Mucosa of descending colon (tissue), 3 donors: ENCODE data around the gene MGAT5. TPM values are rescaled to one million over a fixed set of nuclear protein-coding genes. Genes with fewer than 3 reads are reported as not detected.

ENCODE experiments used
- ATAC-seq: fragments of 200-7000 bp; cut with Tn5 transposase; one replicate; pipeline ENCODE4 v1.9.1; 2020; ENCODE audit warnings: mild to moderate bottlenecking, moderate library complexity
- DNase-seq, 3 donors: peaks; one replicate each; pipeline ENCODE4 v3.0.0-alpha.2; 2020
- H3K36me3 ChIP-seq: fragments of 200-600 bp; one replicate; pipeline ENCODE4 v1.8.0; 2021; ENCODE audit warnings: low read depth, mild to moderate bottlenecking
- H3K4me1 ChIP-seq: fragments of 200-600 bp; one replicate; pipeline ENCODE4 v1.8.0; 2021; ENCODE audit warnings: low read depth, mild to moderate bottlenecking
- H3K4me3 ChIP-seq: fragments of 200-600 bp; one replicate; pipeline ENCODE4 v1.8.0; 2021; ENCODE audit warnings: mild to moderate bottlenecking
- H3K9me3 ChIP-seq: fragments of 200-600 bp; one replicate; pipeline ENCODE4 v1.8.0; 2021; ENCODE audit warnings: mild to moderate bottlenecking
- intact Hi-C, 2 donors: fragments of 100-400 bp; cut with DNase I in 1 of 2; cut with micrococcal nuclease in 1 of 2; formaldehyde crosslinking; loops; one replicate each; pipeline versions ENCODE4 v1.11.0 to v1.11.1; 2022; cut with DNase I, micrococcal nuclease
- total RNA-seq, 3 donors: library from RNA; stranded (reverse); fragmentation: NEBNext Ultra II Directional in 2 of 3; extraction: Animal tissue kit (Norgen Biotek cat#: 25700) in 2 of 3; gene quantifications; one replicate each; pipeline versions ENCODE4 v1.2.1 to v1.2.4, GENCODE V29; 2021 to 2023
- TF ChIP-seq, protein P1 (sequence below): fragments of 200-600 bp; IDR thresholded peaks from one replicate; pipeline ENCODE4 v1.8.0; 2022; ENCODE audit warnings: antibody characterized with exemption, mild to moderate bottlenecking
- donor health status: DM: no; HTN: no; CAD: no; lungs with moderate emphysema.
- donor health status: DM: no; HTN: no; CAD: no.
- donor health status: DM: no; HTN: yes; CAD: no.

MGAT5 gene
- total RNA-seq, 3 donors from 2014 or later = 56.5 to 75.5 (median 69.7) TPM

- Histone ChIP-seq H3K36me3 (no peaks in the 10 kb centered on the region), H3K4me1 (peaks cover 4% of the 10 kb centered on the region), H3K9me3 (peaks cover 5% of the 10 kb centered on the region), H3K4me3 (no peak overlapping the region)
- no peak for ATAC-seq
- intact Hi-C loops = no loop called here
- TF ChIP-seq, protein P1, sequence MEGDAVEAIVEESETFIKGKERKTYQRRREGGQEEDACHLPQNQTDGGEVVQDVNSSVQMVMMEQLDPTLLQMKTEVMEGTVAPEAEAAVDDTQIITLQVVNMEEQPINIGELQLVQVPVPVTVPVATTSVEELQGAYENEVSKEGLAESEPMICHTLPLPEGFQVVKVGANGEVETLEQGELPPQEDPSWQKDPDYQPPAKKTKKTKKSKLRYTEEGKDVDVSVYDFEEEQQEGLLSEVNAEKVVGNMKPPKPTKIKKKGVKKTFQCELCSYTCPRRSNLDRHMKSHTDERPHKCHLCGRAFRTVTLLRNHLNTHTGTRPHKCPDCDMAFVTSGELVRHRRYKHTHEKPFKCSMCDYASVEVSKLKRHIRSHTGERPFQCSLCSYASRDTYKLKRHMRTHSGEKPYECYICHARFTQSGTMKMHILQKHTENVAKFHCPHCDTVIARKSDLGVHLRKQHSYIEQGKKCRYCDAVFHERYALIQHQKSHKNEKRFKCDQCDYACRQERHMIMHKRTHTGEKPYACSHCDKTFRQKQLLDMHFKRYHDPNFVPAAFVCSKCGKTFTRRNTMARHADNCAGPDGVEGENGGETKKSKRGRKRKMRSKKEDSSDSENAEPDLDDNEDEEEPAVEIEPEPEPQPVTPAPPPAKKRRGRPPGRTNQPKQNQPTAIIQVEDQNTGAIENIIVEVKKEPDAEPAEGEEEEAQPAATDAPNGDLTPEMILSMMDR = no peak
- no peak for DNase-seq
Observed at GRCh38 chr2:134226601-134227000, 27.3 kb upstream of the MGAT5 start.

GRCh38 chr2:134227666-134228065 is 26.2 kb upstream of the MGAT5 start:
- ATAC-seq (no peak), DNase-seq (no peak)
- H3K9me3 ChIP-seq = peaks cover 5% of the 10 kb centered on the region
- intact Hi-C loops = no loop called here
- TF ChIP-seq, protein P1 = no peak
- peaks cover 12% of the 10 kb centered on the region for H3K4me1 ChIP-seq
- H3K36me3 ChIP-seq = no peaks in the 10 kb centered on the region
- H3K4me3 ChIP-seq = no peak overlapping the region

DNA sequence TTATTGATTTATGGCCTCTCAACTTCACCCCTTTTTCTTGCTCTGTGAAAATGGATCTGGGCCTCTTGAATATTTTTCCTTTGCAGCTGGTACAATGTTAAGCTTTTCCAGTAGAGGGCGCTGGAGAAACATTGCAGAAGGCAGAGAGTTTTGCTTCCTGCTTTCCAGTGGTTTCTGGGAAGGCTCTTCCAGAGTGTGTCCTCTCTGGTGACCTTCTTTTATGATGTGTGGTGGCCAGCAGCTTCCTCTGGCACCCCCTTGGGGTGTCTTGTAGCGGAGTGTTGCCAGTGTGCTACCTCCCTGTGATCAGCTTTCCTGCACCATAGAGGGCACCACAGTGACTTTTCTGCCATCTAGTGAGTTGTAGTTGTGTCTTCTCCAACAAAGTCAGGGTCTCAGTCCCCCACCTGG is 25.4 kb upstream of the MGAT5 start:
- DNase-seq = no peak

DNA sequence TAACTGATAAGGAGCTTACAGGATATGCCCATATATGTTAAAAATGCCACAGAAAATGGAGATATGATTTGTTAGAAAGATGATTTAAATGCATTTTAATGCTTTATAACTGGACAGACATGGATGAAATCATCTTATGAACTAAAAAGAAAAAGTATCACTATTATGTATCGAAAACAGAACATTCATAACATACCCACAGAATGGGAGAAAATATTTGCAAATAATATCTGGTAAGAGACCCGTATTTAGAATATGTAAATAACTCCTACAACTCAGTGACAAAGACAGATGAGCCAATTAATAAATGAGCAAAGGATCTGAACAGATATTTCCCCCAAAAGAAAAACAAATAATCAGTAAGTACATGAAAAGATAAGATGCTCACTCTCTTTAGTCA is 24.3 kb upstream of the MGAT5 start:
- Histone ChIP-seq H3K9me3 (peaks cover 5% of the 10 kb centered on the region), H3K36me3 (no peaks in the 10 kb centered on the region), H3K4me3 (no peak overlapping the region), H3K4me1 (peaks cover 27% of the 10 kb centered on the region)
- ATAC-seq (no peak), DNase-seq (no peak)
- TF ChIP-seq, protein P1 = no peak
- intact Hi-C loops = no loop called here

More for the DNA sequence above, 25.4 kb upstream of the MGAT5 start:
- no peaks in the 10 kb centered on the region for H3K36me3 ChIP-seq
- peaks cover 5% of the 10 kb centered on the region for H3K9me3 ChIP-seq
- intact Hi-C loops = no loop called here
- peak; percentile 57 for ATAC-seq
- peaks cover 20% of the 10 kb centered on the region for H3K4me1 ChIP-seq
- no peak overlapping the region for H3K4me3 ChIP-seq
- TF ChIP-seq, protein P1 = peak; percentile 28

DNA sequence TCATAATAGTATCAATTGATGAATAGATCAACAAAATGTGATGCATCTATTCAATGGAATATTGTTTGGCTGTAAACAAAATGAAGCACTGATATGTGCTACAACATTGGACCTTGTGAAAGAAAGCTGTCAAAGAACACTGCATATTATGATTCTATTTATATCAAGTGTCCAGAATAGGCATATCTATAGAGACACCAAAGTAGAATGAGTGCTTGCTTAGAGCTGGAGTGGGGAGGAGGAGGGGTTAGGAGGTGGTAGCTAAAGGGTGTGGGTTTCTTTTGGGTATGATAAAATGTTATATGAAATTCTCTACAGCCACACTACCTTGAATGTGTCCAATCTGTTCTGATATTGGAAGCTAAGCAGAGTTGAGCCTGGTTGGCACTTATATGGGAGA is 23.0 kb upstream of the MGAT5 start:
- no peak for DNase-seq
- Histone ChIP-seq H3K4me1 (peaks cover 34% of the 10 kb centered on the region), H3K36me3 (no peaks in the 10 kb centered on the region), H3K9me3 (peaks cover 5% of the 10 kb centered on the region), H3K4me3 (no peak overlapping the region)
- intact Hi-C loops = no loop called here
- TF ChIP-seq, protein P1 = no peak
- no peak for ATAC-seq
